Measurements from ENCODE around the gene EIF2S1. TPM values are rescaled to one million over a fixed set of nuclear protein-coding genes. Genes with fewer than 3 reads are reported as not detected.

EIF2S1 gene
- total and polyA plus RNA-seq, 2 of the 13 experiments (the other 11 are each of a cell fraction or from before 2014, with no cell fraction given): 49.1 to 246 TPM

- TF ChIP-seq ZNF788 (CRISPR knock-in tag; IDR thresholded peaks at IDR 0.05; ENCODE audit: borderline replicate concordance) (peak; percentile 67; the same call in 1 of the 2 replicates), HNRNPK (IDR thresholded peaks at IDR 0.05; ENCODE audit: low read depth, low read length, poor library complexity, severe bottlenecking) (no peak), E2F1 (CRISPR knock-in tag; IDR thresholded peaks at IDR 0.05) (peak; percentile 65; the same call in 1 of the 2 replicates), PHF5A (CRISPR knock-in tag; IDR thresholded peaks at IDR 0.05; ENCODE audit: low read depth, unreplicated experiment) (peak; percentile 49), ZFP82 (CRISPR knock-in tag; IDR thresholded peaks at IDR 0.05; ENCODE audit: borderline replicate concordance) (peak; percentile 7; the same call in 1 of the 2 replicates), ZXDC (CRISPR knock-in tag; IDR thresholded peaks at IDR 0.05) (peak; percentile 81; the same call in 1 of the 2 replicates), ZNF546 (CRISPR knock-in tag; conservative IDR thresholded peaks at IDR 0.05) (no peak), ZNF350 (CRISPR knock-in tag; IDR thresholded peaks at IDR 0.05; ENCODE audit: borderline replicate concordance, low read depth) (peak; percentile 65; the same call in 1 of the 2 replicates), ZNF101 (CRISPR knock-in tag; IDR thresholded peaks at IDR 0.05; ENCODE audit: borderline replicate concordance, low read depth) (no peak), RELA (CRISPR knock-in tag; IDR thresholded peaks at IDR 0.05) (no peak), DMAP1 (CRISPR knock-in tag; IDR thresholded peaks at IDR 0.05) (peak; percentile 94), ZNF772 (CRISPR knock-in tag; IDR thresholded peaks at IDR 0.05) (peak; percentile 82), ATF7 (IDR thresholded peaks at IDR 0.05) (no peak), ATF7 (CRISPR knock-in tag; IDR thresholded peaks at IDR 0.05) (no peak), ZNF160 (CRISPR knock-in tag; IDR thresholded peaks at IDR 0.05) (no peak), ZNF264 (CRISPR knock-in tag; IDR thresholded peaks at IDR 0.05) (0 out of 2 replicates have a peak, but pooled peaks have one; percentile 54), CHCHD3 (CRISPR knock-in tag; IDR thresholded peaks at IDR 0.05) (no peak), MED1 (CRISPR knock-in tag; IDR thresholded peaks at IDR 0.05) (peak; percentile 35; the same call in 1 of the 2 replicates), ZBTB44 (CRISPR knock-in tag; IDR thresholded peaks at IDR 0.05) (no peak; the same call in 1 of the 2 replicates), MTA1 (CRISPR knock-in tag; IDR thresholded peaks at IDR 0.05; ENCODE audit: borderline replicate concordance) (no peak), POLR2G (IDR thresholded peaks at IDR 0.05; ENCODE audit: low read depth, low read length) (peak; percentile 88), ZNF432 (CRISPR knock-in tag; IDR thresholded peaks at IDR 0.05; ENCODE audit: borderline replicate concordance) (no peak), ZNF710 (CRISPR knock-in tag; IDR thresholded peaks at IDR 0.05; ENCODE audit: borderline replicate concordance) (peak; percentile 68; the same call in 1 of the 2 replicates)
Measured at GRCh38 chr14:67359775-67360469, at the start of gene EIF2S1, which contains the start of gene ATP6V1D (continued).
